ENCODE measurements around the gene DHRS1. TPM values are rescaled to one million over a fixed set of nuclear protein-coding genes. Genes with fewer than 3 reads are reported as not detected.
"Not testable (repeated sequence)": the region's sequence is repeated elsewhere in the genome, so short reads cannot be mapped to it uniquely, and the experiment has no call there.

The DHRS1 gene
- total and polyA plus RNA-seq, 2 donors, result 10.2 to 59.6 TPM

GRCh38 chr14:24251880-24252288 is 47.7 kb downstream of the DHRS1 start:
- no peaks in the 10 kb centered on the region for H3K9me3 ChIP-seq (ENCODE audit: control insufficient read depth in 2 of 2, insufficient read depth in 1 of 2, low read length in 1 of 2)
- H3K4me1 ChIP-seq (ENCODE audit: control insufficient read depth in 2 of 2, insufficient read depth in 2 of 2, low read length in 2 of 2), result peaks cover 0 to 3% of the 10 kb centered on the region in 2 donors
- no peak overlapping the region for H3K27ac ChIP-seq (ENCODE audit: low read depth in 1 of 2, low read length in 1 of 2)
- WGBS, result 98% methylated on average over 1 of the region's 1 CpG
- no peaks in the 10 kb centered on the region for H3K36me3 ChIP-seq (ENCODE audit: control insufficient read depth in 2 of 2, insufficient read depth in 2 of 2, low read length in 1 of 2)
- no peaks in the 10 kb centered on the region for H3K27me3 ChIP-seq (ENCODE audit: control insufficient read depth in 2 of 2, insufficient read depth in 1 of 2, low read length in 1 of 2)
- no peak for DNase-seq (ENCODE audit: low read depth in 6 of 9, low spot score in 9 of 9)
- no peak overlapping the region for H3K4me3 ChIP-seq (ENCODE audit: low read length in 2 of 2)

- DNase-seq (ENCODE audit: low read depth in 6 of 9, low spot score in 9 of 9), result no peak
- no peaks in the 10 kb centered on the region for H3K9me3 ChIP-seq (ENCODE audit: control insufficient read depth in 2 of 2, insufficient read depth in 1 of 2, low read length in 1 of 2)
- no peak overlapping the region for H3K4me3 ChIP-seq (ENCODE audit: low read length in 2 of 2)
- WGBS, result 87% methylated on average over 4 of the region's 4 CpGs
- H3K4me1 ChIP-seq (ENCODE audit: control insufficient read depth in 2 of 2, insufficient read depth in 2 of 2, low read length in 2 of 2), result peaks cover 0 to 7% of the 10 kb centered on the region in 2 donors
- H3K36me3 ChIP-seq (ENCODE audit: control insufficient read depth in 2 of 2, insufficient read depth in 2 of 2, low read length in 1 of 2), result no peaks in the 10 kb centered on the region
- H3K27me3 ChIP-seq (ENCODE audit: control insufficient read depth in 2 of 2, insufficient read depth in 1 of 2, low read length in 1 of 2), result no peaks in the 10 kb centered on the region
- H3K27ac ChIP-seq (ENCODE audit: low read depth in 1 of 2, low read length in 1 of 2), result no peak overlapping the region
Measured at GRCh38 chr14:24250354-24250753, 49.2 kb downstream of the DHRS1 start.

GRCh38 chr14:24249230-24250021 is 50.2 kb downstream of the DHRS1 start:
- H3K4me1 ChIP-seq (ENCODE audit: control insufficient read depth in 2 of 2, insufficient read depth in 2 of 2, low read length in 2 of 2), result peaks cover 0 to 7% of the 10 kb centered on the region in 2 donors
- H3K27ac ChIP-seq (ENCODE audit: low read depth in 1 of 2, low read length in 1 of 2), result no peak overlapping the region
- no peak for DNase-seq (ENCODE audit: low read depth in 6 of 9, low spot score in 9 of 9)
- H3K9me3 ChIP-seq (ENCODE audit: control insufficient read depth in 2 of 2, insufficient read depth in 1 of 2, low read length in 1 of 2), result no peaks in the 10 kb centered on the region
- no peak overlapping the region for H3K4me3 ChIP-seq (ENCODE audit: low read length in 2 of 2)
- no peaks in the 10 kb centered on the region for H3K36me3 ChIP-seq (ENCODE audit: control insufficient read depth in 2 of 2, insufficient read depth in 2 of 2, low read length in 1 of 2)
- 86% methylated on average over 13 of the region's 13 CpGs for WGBS
- no peaks in the 10 kb centered on the region for H3K27me3 ChIP-seq (ENCODE audit: control insufficient read depth in 2 of 2, insufficient read depth in 1 of 2, low read length in 1 of 2)

GRCh38 chr14:24247422-24247821 is 52.2 kb downstream of the DHRS1 start:
- 88% methylated on average over 7 of the region's 7 CpGs for WGBS
- Histone ChIP-seq H3K4me3 (ENCODE audit: low read length in 2 of 2) (no peak overlapping the region), H3K36me3 (ENCODE audit: control insufficient read depth in 2 of 2, insufficient read depth in 2 of 2, low read length in 1 of 2) (no peaks in the 10 kb centered on the region), H3K27me3 (ENCODE audit: control insufficient read depth in 2 of 2, insufficient read depth in 1 of 2, low read length in 1 of 2) (no peaks in the 10 kb centered on the region), H3K27ac (ENCODE audit: low read depth in 1 of 2, low read length in 1 of 2) (no peak overlapping the region), H3K4me1 (ENCODE audit: control insufficient read depth in 2 of 2, insufficient read depth in 2 of 2, low read length in 2 of 2) (peaks cover 3 to 17% of the 10 kb centered on the region in 2 donors), H3K9me3 (ENCODE audit: control insufficient read depth in 2 of 2, insufficient read depth in 1 of 2, low read length in 1 of 2) (no peaks in the 10 kb centered on the region)
- DNase-seq (ENCODE audit: low read depth in 6 of 9, low spot score in 9 of 9), result no peak

- no peaks in the 10 kb centered on the region for H3K9me3 ChIP-seq (ENCODE audit: control insufficient read depth in 2 of 2, insufficient read depth in 1 of 2, low read length in 1 of 2)
- H3K27me3 ChIP-seq (ENCODE audit: control insufficient read depth in 2 of 2, insufficient read depth in 1 of 2, low read length in 1 of 2), result no peaks in the 10 kb centered on the region
- H3K4me1 ChIP-seq (ENCODE audit: control insufficient read depth in 2 of 2, insufficient read depth in 2 of 2, low read length in 2 of 2), result peaks cover 3 to 20% of the 10 kb centered on the region in 2 donors
- DNase-seq (ENCODE audit: low read depth in 6 of 9, low spot score in 9 of 9), result peak in 2 of 9 donors; percentile 15 to 42
- peak overlapping the region in 1 of 2 donors; percentile 50 for H3K27ac ChIP-seq (ENCODE audit: low read depth in 1 of 2, low read length in 1 of 2)
- H3K4me3 ChIP-seq (ENCODE audit: low read length in 2 of 2), result no peak overlapping the region
- no peaks in the 10 kb centered on the region for H3K36me3 ChIP-seq (ENCODE audit: control insufficient read depth in 2 of 2, insufficient read depth in 2 of 2, low read length in 1 of 2)
- WGBS, result 91% methylated on average over 3 of the region's 3 CpGs
Measured at GRCh38 chr14:24246765-24247212, 52.8 kb downstream of the DHRS1 start.

GRCh38 chr14:24245350-24245749 is 54.2 kb downstream of the DHRS1 start:
- H3K27me3 ChIP-seq (ENCODE audit: control insufficient read depth in 2 of 2, insufficient read depth in 1 of 2, low read length in 1 of 2); H3K4me3 ChIP-seq (ENCODE audit: low read length in 2 of 2); DNase-seq (ENCODE audit: low read depth in 6 of 9, low spot score in 9 of 9); H3K27ac ChIP-seq (ENCODE audit: low read depth in 1 of 2, low read length in 1 of 2); H3K9me3 ChIP-seq (ENCODE audit: control insufficient read depth in 2 of 2, insufficient read depth in 1 of 2, low read length in 1 of 2); H3K36me3 ChIP-seq (ENCODE audit: control insufficient read depth in 2 of 2, insufficient read depth in 2 of 2, low read length in 1 of 2): not testable (repeated sequence)
- 98% methylated on average over 11 of the region's 11 CpGs for WGBS
- peaks cover 12 to 32% of the 10 kb centered on the region in 2 donors for H3K4me1 ChIP-seq (ENCODE audit: control insufficient read depth in 2 of 2, insufficient read depth in 2 of 2, low read length in 2 of 2)

- peak overlapping the region; percentile 71 to 82 for H3K4me3 ChIP-seq (ENCODE audit: low read length in 2 of 2)
- peak overlapping the region; percentile 98 to 100 for H3K27ac ChIP-seq (ENCODE audit: low read depth in 1 of 2, low read length in 1 of 2)
- no peaks in the 10 kb centered on the region for H3K27me3 ChIP-seq (ENCODE audit: control insufficient read depth in 2 of 2, insufficient read depth in 1 of 2, low read length in 1 of 2)
- 43% methylated on average over 10 of the region's 10 CpGs for WGBS
- H3K4me1 ChIP-seq (ENCODE audit: control insufficient read depth in 2 of 2, insufficient read depth in 2 of 2, low read length in 2 of 2), result peaks cover 15 to 40% of the 10 kb centered on the region in 2 donors
- peak in 1 of 9 donors; percentile 9 for DNase-seq (ENCODE audit: low read depth in 6 of 9, low spot score in 9 of 9)
- no peaks in the 10 kb centered on the region for H3K9me3 ChIP-seq (ENCODE audit: control insufficient read depth in 2 of 2, insufficient read depth in 1 of 2, low read length in 1 of 2)
- H3K36me3 ChIP-seq (ENCODE audit: control insufficient read depth in 2 of 2, insufficient read depth in 2 of 2, low read length in 1 of 2), result peaks cover 26 to 28% of the 10 kb centered on the region in 2 donors
Measured at GRCh38 chr14:24243336-24243836, 56.2 kb downstream of the DHRS1 start.

- WGBS, result 6% methylated on average over 39 of the region's 39 CpGs
- peak overlapping the region; percentile 71 to 82 for H3K4me3 ChIP-seq (ENCODE audit: low read length in 2 of 2)
- H3K27me3 ChIP-seq (ENCODE audit: control insufficient read depth in 2 of 2, insufficient read depth in 1 of 2, low read length in 1 of 2), result no peaks in the 10 kb centered on the region
- DNase-seq (ENCODE audit: low read depth in 6 of 9, low spot score in 9 of 9), result peak in 7 of 9 donors; percentile 91 to 97 (median 93)
- peaks cover 15 to 39% of the 10 kb centered on the region in 2 donors for H3K4me1 ChIP-seq (ENCODE audit: control insufficient read depth in 2 of 2, insufficient read depth in 2 of 2, low read length in 2 of 2)
- no peaks in the 10 kb centered on the region for H3K9me3 ChIP-seq (ENCODE audit: control insufficient read depth in 2 of 2, insufficient read depth in 1 of 2, low read length in 1 of 2)
- peak overlapping the region; percentile 98 to 100 for H3K27ac ChIP-seq (ENCODE audit: low read depth in 1 of 2, low read length in 1 of 2)
- H3K36me3 ChIP-seq (ENCODE audit: control insufficient read depth in 2 of 2, insufficient read depth in 2 of 2, low read length in 1 of 2), result peaks cover 40 to 43% of the 10 kb centered on the region in 2 donors
Measured at GRCh38 chr14:24241829-24242443, 57.6 kb downstream of the DHRS1 start.
